ENCODE results near the gene SON. TPM values are rescaled to one million over a fixed set of nuclear protein-coding genes. Genes with fewer than 3 reads are reported as not detected.
"Not testable (repeated sequence)": the region's sequence is repeated elsewhere in the genome, so short reads cannot be mapped to it uniquely, and the experiment has no call there.

SON gene
- 328 and 340 TPM in 2 replicates for total RNA-seq

GRCh38 chr21:33542640-33543504 is at the start of gene SON:
Gene SON (plus strand): TSS chr21:33543038. CDS start chr21:33543093, 55 bp downstream.
- intact Hi-C loops (cut with micrococcal nuclease): loop anchor here (1.0 to 5.0 kb wide), 11 partner anchors 45 to 1072 kb away; partner anchors contain the start of genes CFAP298, CRYZL1, DNAJC28 and DONSON

- intact Hi-C loops (cut with micrococcal nuclease): no loop called here
Measured at GRCh38 chr21:33493756-33494155, 49.1 kb upstream of the SON start.

- intact Hi-C loops (cut with micrococcal nuclease): no loop called here
Measured at GRCh38 chr21:33495743-33496142, 47.1 kb upstream of the SON start.

GRCh38 chr21:33496345-33496744 is 46.5 kb upstream of the SON start:
- intact Hi-C loops (cut with micrococcal nuclease): no loop called here

- intact Hi-C loops (cut with micrococcal nuclease): no loop called here
Measured at GRCh38 chr21:33505833-33506232, 37.0 kb upstream of the SON start.

- intact Hi-C loops (cut with micrococcal nuclease): not testable (repeated sequence)
Measured at GRCh38 chr21:33507003-33507402, 35.8 kb upstream of the SON start.

- intact Hi-C loops (cut with micrococcal nuclease): no loop called here
Measured at GRCh38 chr21:33510826-33511225, 32.0 kb upstream of the SON start.

- intact Hi-C loops (cut with micrococcal nuclease): no loop called here
Measured at GRCh38 chr21:33511639-33512038, 31.2 kb upstream of the SON start.

GRCh38 chr21:33512481-33512880 is 30.4 kb upstream of the SON start:
- intact Hi-C loops (cut with micrococcal nuclease): no loop called here

GRCh38 chr21:33514229-33514628 is 28.6 kb upstream of the SON start:
- intact Hi-C loops (cut with micrococcal nuclease): no loop called here

GRCh38 chr21:33518899-33519298 is 23.9 kb upstream of the SON start:
- intact Hi-C loops (cut with micrococcal nuclease): no loop called here

- intact Hi-C loops (cut with micrococcal nuclease): no loop called here
Measured at GRCh38 chr21:33522297-33522952, 20.4 kb upstream of the SON start.

GRCh38 chr21:33522953-33523349 is 19.9 kb upstream of the SON start:
- intact Hi-C loops (cut with micrococcal nuclease): no loop called here

GRCh38 chr21:33531007-33531406 is 11.8 kb upstream of the SON start:
- intact Hi-C loops (cut with micrococcal nuclease): no loop called here

- intact Hi-C loops (cut with micrococcal nuclease): no loop called here
Measured at GRCh38 chr21:33537212-33537611, 5.6 kb upstream of the SON start.

- intact Hi-C loops (cut with micrococcal nuclease): loop anchor here (5.0 kb wide), 3 partner anchors 157 to 927 kb away; partner anchors contain the start of gene CFAP298
Measured at GRCh38 chr21:33539616-33540015, 3.2 kb upstream of the SON start.

- intact Hi-C loops (cut with micrococcal nuclease): loop anchor here (5.0 kb wide), 3 partner anchors 158 to 928 kb away; partner anchors contain the start of gene CFAP298
Measured at GRCh38 chr21:33540711-33541104, 2.1 kb upstream of the SON start.

GRCh38 chr21:33541105-33541711 is 1.6 kb upstream of the SON start:
- intact Hi-C loops (cut with micrococcal nuclease): loop anchor here (5.0 kb wide), 3 partner anchors 159 to 929 kb away; partner anchors contain the start of gene CFAP298

- intact Hi-C loops (cut with micrococcal nuclease): loop anchor here (1.0 to 5.0 kb wide), 11 partner anchors 46 to 1073 kb away; partner anchors contain the start of genes CFAP298, CRYZL1, DNAJC28 and DONSON
Measured at GRCh38 chr21:33541756-33542639, 840 bp upstream of the SON start, which contains the start of gene GART. Gene GART (minus strand): TSS chr21:33542117. CDS start chr21:33539315, 2,802 bp downstream.

GRCh38 chr21:33543505-33544129 is 779 bp downstream of the SON start:
- intact Hi-C loops (cut with micrococcal nuclease): loop anchor here (2.0 to 5.0 kb wide), 6 partner anchors 161 to 1071 kb away; partner anchors contain the start of genes CFAP298 and RCAN1

Data from T-helper 2 cell treated with Interferon-gamma antibody and Interleukin-4, amounts not matched to agents 100 ng/mL and 5 ng/mL, for 36 hours (primary cell).